Chondrocyte (in vitro differentiated cells): Measurements from ENCODE around the gene SCO2. TPM values are rescaled to one million over a fixed set of nuclear protein-coding genes. Genes with fewer than 3 reads are reported as not detected.

Experiments used
- DNase-seq: peaks from one replicate; pipeline ENCODE4 v3.0.0; 2021; ENCODE audit warnings: mixed read lengths, low spot score
- H3K27ac Mint-ChIP-seq: one replicate; pipeline ENCODE4 v1.8.0; 2021; ENCODE audit warnings: mild to moderate bottlenecking, moderate library complexity, mixed read lengths; ENCODE audit not compliant: unreplicated experiment
- H3K27me3 Mint-ChIP-seq: 2 replicates; pipeline ENCODE4 v1.8.0; 2021; ENCODE audit warnings: low read depth, mixed read lengths
- H3K36me3 Mint-ChIP-seq: 2 replicates; pipeline ENCODE4 v1.8.0; 2021; ENCODE audit warnings: low read depth, mixed read lengths
- H3K4me1 Mint-ChIP-seq: 2 replicates; pipeline ENCODE4 v1.8.0; 2021; ENCODE audit warnings: low read depth, mild to moderate bottlenecking, mixed read lengths
- H3K4me3 Mint-ChIP-seq: one replicate; pipeline ENCODE4 v1.8.0; 2021; ENCODE audit warnings: mild to moderate bottlenecking, moderate library complexity, mixed read lengths; ENCODE audit not compliant: unreplicated experiment
- H3K9me3 Mint-ChIP-seq: 2 replicates; pipeline ENCODE4 v1.8.0; 2021; ENCODE audit warnings: low read depth, mixed read lengths
- long read RNA-seq: library from polyadenylated mRNA; stranded (forward); transcript quantifications from one replicate; pipeline ENCODE4 v2.0.0, GENCODE V29; 2021
- total RNA-seq: library from RNA; stranded (reverse); gene quantifications from 3 replicates; pipeline ENCODE4 v1.2.1, GENCODE V29; 2021
- TF ChIP-seq, protein P1 (sequence below): fragments of 200-600 bp; sonication (generic); IDR thresholded peaks from 2 replicates; pipeline ENCODE4 v1.5.0; 2021; ENCODE audit warnings: antibody characterized with exemption, mild to moderate bottlenecking, moderate library complexity

SCO2 gene, protein sequence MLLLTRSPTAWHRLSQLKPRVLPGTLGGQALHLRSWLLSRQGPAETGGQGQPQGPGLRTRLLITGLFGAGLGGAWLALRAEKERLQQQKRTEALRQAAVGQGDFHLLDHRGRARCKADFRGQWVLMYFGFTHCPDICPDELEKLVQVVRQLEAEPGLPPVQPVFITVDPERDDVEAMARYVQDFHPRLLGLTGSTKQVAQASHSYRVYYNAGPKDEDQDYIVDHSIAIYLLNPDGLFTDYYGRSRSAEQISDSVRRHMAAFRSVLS
- 4.4 to 5.4 TPM in 2 of 3 replicates, not detected in the other for total RNA-seq
- long read RNA-seq, transcript SCO2-204 (2 exons, 1,051 nt): major isoform, 5 of 5 reads
- long read RNA-seq, partial matches to known transcripts: 0 of 5 reads
- long read RNA-seq, other reads (novel, unspliced or antisense): 0 of 5 reads

DNA sequence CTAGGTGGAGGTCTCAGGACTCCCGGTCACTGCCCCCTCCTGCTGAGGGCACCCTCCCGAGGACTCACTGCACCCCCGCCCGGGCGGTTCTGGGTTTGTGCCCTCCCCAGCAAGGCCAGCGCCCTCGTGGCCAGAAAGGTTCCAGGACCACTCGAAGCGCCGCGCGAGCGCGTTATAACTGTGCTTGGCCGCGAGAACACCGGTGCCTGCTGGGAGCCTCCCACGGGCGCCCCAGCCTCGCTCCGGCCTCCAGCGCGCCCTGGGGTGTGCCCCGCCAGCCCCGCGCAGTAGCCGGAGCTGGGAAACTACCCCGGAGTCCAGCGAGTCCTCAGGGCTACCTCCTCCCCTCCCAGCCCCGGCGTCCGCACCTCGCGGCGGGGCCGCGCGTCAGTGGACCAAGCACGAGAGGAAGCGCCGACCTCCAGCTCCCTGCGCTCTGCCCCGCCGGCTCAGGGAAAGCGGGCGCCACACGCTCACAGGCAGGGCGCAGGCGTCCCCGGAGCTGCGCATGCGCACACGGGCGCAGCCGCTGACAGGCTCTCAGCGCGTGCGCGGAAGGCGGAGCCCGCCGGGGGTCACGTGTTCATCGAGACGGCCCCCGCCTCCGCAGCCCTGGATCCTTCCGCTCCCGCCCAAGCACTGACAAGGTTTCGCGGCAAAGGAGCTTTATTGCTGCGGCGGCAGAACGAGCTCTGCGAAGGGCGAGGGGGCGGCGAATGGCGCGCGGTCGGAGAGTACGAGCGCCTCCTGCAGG is at the start of gene SCO2:
TSS of gene SCO2 (minus strand) at position 495 of the 754 bp plus-strand sequence. CDS start 1,187 bp downstream, outside the sequence.
- H3K4me1 Mint-ChIP-seq: peaks cover 46% of the 10 kb centered on the region
- no peaks in the 10 kb centered on the region for H3K9me3 Mint-ChIP-seq
- H3K36me3 Mint-ChIP-seq: peaks cover 3% of the 10 kb centered on the region
- peak within 1 kb of the TSS; percentile 92 for H3K27ac Mint-ChIP-seq
- no peaks in the 10 kb centered on the region for H3K27me3 Mint-ChIP-seq
- TF ChIP-seq, protein P1, sequence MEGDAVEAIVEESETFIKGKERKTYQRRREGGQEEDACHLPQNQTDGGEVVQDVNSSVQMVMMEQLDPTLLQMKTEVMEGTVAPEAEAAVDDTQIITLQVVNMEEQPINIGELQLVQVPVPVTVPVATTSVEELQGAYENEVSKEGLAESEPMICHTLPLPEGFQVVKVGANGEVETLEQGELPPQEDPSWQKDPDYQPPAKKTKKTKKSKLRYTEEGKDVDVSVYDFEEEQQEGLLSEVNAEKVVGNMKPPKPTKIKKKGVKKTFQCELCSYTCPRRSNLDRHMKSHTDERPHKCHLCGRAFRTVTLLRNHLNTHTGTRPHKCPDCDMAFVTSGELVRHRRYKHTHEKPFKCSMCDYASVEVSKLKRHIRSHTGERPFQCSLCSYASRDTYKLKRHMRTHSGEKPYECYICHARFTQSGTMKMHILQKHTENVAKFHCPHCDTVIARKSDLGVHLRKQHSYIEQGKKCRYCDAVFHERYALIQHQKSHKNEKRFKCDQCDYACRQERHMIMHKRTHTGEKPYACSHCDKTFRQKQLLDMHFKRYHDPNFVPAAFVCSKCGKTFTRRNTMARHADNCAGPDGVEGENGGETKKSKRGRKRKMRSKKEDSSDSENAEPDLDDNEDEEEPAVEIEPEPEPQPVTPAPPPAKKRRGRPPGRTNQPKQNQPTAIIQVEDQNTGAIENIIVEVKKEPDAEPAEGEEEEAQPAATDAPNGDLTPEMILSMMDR: peak; percentile 73
- peak; percentile 97 for DNase-seq
- H3K4me3 Mint-ChIP-seq: peak within 1 kb of the TSS; percentile 95

DNA sequence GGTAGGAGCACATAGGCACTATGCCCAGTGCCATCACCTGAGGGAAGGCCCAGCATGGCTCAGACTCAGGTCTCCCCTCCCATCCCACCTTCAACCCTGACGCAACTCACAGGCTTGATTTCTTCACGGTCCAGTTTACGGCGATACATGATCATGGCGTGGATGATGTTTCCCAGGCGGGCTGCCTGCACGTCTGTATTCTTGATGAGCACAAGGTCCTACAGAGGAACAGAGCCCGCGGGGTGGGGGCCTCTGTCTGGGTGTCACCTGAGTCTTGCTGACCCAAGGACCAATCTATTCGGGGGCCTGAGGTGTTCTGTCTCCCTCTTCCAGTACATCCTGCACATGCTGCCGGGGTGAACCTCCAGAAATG is 49.0 kb upstream of the SCO2 start:
- Mint-ChIP-seq H3K27me3 (no peaks in the 10 kb centered on the region), H3K9me3 (no peaks in the 10 kb centered on the region), H3K4me1 (peaks cover under 1% of the 10 kb centered on the region), H3K36me3 (peaks cover 10% of the 10 kb centered on the region), H3K4me3 (no peak overlapping the region), H3K27ac (no peak overlapping the region)
- DNase-seq: no peak
- TF ChIP-seq, protein P1: no peak

DNA sequence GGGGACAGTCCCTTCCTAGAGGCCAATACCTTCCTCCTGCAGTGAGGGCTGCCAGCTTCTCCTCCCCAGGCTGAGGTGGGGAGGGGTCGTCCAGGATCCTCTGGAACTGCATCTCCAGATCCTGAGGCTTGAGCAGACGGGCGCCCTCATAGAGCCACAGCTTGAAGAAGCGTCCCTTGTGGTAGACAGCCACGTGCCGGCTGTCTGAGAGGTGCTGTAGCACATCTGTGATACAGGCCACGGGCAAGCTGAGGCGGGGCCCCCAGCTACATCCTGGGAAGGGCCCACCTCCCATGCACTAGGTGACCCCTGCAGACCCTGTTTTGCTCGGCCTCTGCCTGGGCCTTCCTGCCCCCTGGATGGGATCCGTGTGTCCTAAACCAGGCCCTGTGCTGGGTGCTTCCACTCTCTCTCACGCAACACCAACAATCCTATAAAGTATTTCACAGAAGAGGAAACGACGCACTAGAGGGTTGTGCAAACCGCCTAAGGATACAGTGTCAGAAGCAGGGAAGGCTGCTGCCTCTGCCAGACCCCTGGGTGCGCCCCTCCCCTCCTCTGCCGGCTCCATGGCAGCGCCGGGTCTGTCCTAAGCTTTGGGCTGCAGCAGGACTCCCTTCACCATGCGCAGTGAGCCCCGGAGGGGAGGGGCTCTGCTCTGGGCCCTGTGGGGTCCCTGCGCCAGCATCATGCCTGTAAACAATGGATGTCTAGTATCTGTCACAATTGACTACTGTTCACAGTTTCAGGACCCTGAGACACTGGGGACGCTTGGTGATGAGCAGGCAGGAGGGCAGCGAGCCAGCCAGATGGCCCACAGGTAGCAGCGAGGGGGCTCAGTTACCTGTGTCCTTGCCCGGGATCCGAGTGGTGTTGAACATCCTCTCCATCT is 48.3 kb upstream of the SCO2 start:
- Mint-ChIP-seq H3K27ac (no peak overlapping the region), H3K4me3 (no peak overlapping the region), H3K27me3 (no peaks in the 10 kb centered on the region), H3K36me3 (peaks cover 15% of the 10 kb centered on the region), H3K4me1 (no peaks in the 10 kb centered on the region), H3K9me3 (no peaks in the 10 kb centered on the region)
- no peak for DNase-seq
- TF ChIP-seq, protein P1: no peak

DNA sequence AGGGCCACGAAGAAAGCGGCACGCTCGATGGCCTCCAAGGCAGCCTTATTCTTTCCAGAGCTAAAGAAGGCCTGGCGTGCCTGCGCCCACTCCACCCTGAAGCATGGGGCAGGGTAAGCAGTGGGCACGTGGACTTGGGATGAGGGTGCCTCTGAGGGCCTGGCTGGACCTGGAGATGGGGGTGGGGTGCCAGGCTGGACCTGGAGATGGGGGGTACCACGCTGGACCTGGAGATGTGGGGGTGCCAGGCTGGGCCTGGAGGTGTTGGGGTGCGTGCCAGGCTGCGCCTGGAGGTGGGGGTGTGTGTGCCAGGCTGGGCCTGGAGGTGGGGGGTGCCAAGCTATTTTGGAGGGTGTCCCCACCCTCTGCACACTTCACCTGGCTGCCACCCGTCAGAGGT is 47.6 kb upstream of the SCO2 start:
- no peak for DNase-seq
- H3K4me3 Mint-ChIP-seq: no peak overlapping the region
- H3K4me1 Mint-ChIP-seq: no peaks in the 10 kb centered on the region
- H3K27me3 Mint-ChIP-seq: no peaks in the 10 kb centered on the region
- H3K27ac Mint-ChIP-seq: no peak overlapping the region
- no peaks in the 10 kb centered on the region for H3K9me3 Mint-ChIP-seq
- TF ChIP-seq, protein P1: no peak
- H3K36me3 Mint-ChIP-seq: peaks cover 17% of the 10 kb centered on the region
